ENCODE measurements around the gene NEK1.

The NEK1 gene

DNA sequence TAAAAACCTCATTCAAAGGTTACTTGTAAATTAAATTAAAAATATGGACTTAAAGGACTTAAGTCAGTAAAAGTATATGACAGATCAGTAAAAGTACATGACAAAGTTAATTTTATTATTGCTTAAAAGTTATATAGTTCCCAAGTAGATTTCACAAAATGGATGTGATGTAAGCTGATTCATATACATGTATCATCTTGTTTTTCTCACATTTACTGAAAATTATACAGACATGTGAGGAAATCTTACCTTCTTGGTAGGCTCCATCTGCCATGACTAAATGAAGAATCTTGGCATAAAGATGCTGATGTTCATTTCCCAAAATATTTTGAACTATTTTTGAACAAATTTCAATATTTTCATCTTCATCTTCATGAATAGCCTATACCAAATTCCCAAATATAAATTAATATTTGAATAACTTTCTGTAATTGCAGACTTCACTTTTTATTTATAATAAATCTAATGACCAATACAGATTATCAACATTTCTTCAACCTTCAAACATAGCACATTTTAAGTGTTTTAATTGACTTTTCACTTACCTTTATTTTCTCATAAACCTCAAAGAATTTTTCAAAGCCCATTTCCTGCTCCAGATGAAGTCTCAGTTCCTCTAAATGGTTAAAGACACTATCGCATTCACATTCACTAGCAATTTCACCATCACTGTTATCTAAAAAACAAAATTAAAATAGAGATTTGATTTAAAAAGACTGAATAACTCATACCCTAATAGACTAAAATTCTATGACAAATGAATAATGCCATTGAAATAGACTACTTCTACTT, 212.2 kb downstream of the NEK1 start:
- H3K4me3 ChIP-seq (ENCODE audit: low read depth, low read length): no peak overlapping the region
- no peak for DNase-seq (ENCODE audit: low read depth)

DNA sequence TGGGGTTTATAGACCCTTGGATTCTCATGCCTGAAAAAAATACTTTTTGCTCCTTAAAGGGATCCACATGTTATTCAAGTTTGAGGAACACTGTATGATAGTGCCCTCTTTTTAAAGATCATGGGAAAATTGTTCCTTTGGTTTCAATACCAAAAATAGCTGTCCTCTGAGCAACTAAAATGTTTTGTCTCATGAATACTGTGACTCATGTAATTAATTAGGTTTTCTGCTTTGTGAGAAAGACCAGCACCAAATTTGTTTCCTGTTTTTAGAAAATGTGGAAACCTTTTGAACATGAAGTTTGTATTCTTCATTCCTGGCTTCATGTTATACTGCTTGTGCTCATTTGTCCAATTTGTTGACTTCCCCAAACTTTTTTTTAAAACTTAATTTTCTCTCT, 214.1 kb downstream of the NEK1 start:
- DNase-seq (ENCODE audit: low read depth): peak; percentile 63
- H3K4me3 ChIP-seq (ENCODE audit: low read depth, low read length): no peak overlapping the region

DNA sequence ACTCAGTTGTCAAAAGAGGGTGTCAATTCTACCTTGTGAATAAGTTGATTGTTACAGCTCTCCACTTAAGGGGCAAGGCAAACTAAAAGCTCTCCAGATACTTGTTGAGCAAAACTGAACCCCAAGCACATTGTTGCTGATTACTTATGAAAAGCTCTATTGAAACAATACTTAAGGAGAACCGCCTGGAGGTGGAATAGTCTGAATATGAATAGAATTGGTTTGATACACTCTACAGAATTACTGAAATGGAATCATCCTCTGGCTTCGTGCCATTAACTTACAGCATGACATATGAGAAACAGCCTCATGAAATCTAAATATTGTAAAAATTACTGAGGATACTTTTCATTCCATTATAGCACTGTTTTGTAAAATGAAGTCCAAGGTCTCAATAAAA, 214.6 kb downstream of the NEK1 start:
- DNase-seq (ENCODE audit: low read depth): peak; percentile 55
- no peak overlapping the region for H3K4me3 ChIP-seq (ENCODE audit: low read depth, low read length)

DNA sequence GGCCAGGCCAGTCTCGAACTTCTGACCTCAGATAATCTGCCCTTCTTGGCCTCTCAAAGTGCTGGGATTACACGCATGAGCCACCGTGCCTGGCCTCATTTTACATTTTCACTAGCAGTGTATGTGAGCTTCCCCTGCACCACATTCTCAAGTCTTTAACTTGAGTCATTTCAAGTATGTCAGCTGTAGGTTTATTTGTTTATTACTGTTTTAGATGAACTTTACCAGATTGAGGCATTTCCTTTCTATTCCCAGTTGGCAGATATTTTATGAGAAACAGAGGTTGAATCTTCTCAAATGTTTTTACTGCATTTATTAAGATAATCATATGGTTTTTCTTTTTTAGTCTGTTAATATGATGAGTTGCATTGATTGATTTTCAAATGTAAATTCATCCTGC, 227.0 kb downstream of the NEK1 start:
- H3K4me3 ChIP-seq (ENCODE audit: low read depth, low read length): no peak overlapping the region
- peak; percentile 49 for DNase-seq (ENCODE audit: low read depth)

DNA sequence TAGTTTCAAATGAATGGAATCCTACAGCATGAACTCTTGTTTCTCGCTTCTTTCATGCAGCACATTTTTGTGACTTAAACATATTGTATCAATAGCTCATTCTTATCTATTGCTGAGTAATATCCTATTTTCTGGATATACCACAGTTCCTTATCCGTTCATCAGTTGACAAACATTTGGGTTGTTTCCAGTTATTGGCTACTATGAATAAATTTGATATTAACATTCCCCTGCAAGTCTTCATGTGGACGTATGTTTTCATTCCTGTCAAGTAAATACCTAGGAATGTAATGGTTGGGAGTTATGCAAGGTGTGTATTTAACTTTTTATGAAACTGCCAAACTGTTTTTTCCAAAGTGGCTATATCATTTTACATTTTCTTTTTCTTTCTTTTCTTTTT, 227.6 kb downstream of the NEK1 start:
- no peak for DNase-seq (ENCODE audit: low read depth)

DNA sequence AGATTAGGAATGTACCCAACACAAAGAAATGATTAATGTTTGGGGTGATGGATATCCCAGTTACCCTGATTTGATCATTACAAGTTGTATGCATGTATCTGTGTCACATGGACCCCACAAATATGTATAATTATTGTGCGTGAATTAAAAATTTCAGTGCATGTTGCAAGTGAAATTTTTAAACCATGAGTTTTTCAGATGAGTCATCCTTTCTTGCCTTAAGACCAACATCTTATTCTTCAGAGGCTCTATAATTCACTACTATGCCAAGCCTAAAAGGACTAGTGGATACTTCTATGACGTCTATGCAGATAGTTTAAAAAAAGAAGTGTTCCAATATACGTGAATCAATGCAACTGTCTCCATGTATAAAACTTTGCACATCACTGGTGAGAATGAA, 228.7 kb downstream of the NEK1 start:
- H3K4me3 ChIP-seq (ENCODE audit: low read depth, low read length): no peak overlapping the region
- DNase-seq (ENCODE audit: low read depth): peak; percentile 92

More for the DNA sequence above, 227.6 kb downstream of the NEK1 start:
- H3K4me3 ChIP-seq (ENCODE audit: low read depth, low read length): no peak overlapping the region

DNA sequence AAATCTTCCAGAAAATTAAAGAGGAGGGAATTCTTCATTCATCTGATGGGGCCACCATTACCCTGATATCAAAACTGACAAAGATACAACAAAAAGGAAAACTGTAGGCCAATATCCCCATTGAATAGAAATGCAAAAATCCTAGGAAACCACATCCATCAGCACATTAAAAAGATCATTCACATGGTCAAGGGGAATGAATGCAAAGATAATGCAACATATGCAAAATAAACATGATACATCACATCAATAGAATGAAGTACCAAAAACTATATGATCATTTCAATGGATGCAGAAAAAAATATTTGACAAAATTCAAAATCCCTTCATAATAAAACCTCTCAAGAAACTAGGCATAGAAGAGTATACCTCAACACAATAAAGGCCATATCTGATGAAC, 232.7 kb downstream of the NEK1 start:
- DNase-seq (ENCODE audit: low read depth): no peak
- H3K4me3 ChIP-seq (ENCODE audit: low read depth, low read length): no peak overlapping the region

DNA sequence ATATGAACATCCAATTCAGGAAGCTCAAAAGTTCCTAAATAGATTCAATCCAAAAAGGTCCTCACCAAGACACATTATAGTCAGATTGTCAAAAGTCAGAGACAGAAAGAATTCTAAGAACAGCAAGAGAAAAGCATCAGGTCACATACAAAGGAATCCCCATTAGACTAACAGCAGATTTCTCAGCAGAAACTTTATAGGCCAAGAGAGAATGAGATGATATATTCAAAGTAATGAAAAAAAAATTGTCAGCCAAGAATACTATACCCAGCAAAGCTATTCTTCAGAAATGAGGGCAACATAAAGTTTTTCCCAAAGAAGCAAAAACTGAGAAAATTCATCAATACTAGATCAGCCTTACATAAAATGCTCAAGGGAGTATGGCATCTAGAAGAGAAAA, 235.0 kb downstream of the NEK1 start:
- no peak overlapping the region for H3K4me3 ChIP-seq (ENCODE audit: low read depth, low read length)
- no peak for DNase-seq (ENCODE audit: low read depth)

DNA sequence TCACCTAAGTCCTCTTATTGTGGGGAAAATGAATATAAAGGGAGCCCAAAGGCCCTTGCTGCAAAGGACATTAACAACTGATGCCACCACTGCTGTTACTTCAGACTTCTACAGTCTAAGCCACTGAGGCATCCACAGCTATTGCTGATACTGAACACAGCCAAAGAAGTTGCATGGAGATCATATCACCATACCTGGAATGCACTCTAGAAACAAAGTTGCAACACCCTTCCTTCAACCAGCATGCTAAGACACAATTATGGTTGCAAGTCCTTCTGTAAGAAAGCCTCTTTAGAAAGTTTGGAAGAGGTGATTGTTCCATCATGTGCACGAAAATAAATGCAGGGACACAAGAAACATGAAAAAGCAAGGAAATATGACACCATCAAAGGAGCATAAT, 236.0 kb downstream of the NEK1 start:
- DNase-seq (ENCODE audit: low read depth): no peak
- H3K4me3 ChIP-seq (ENCODE audit: low read depth, low read length): no peak overlapping the region

DNA sequence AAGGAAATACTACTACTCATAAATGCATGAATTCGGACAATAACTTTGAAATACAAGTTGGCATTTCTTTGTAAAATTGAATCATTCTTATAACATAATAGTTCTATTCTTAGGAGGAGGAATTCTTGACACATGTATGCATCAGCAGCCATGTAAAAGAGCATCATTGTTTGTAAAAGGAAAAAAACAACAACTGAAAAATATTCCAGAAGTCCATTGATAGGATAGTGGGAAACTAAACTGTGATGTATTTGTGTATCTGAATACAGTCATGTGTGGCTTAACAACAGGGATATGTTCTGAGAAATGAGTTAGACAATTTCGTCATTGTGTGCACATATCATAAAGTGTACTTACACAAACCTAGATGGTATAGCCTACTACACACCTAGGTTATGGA, 239.6 kb downstream of the NEK1 start:
- no peak for DNase-seq (ENCODE audit: low read depth)
- H3K4me3 ChIP-seq (ENCODE audit: low read depth, low read length): no peak overlapping the region

DNA sequence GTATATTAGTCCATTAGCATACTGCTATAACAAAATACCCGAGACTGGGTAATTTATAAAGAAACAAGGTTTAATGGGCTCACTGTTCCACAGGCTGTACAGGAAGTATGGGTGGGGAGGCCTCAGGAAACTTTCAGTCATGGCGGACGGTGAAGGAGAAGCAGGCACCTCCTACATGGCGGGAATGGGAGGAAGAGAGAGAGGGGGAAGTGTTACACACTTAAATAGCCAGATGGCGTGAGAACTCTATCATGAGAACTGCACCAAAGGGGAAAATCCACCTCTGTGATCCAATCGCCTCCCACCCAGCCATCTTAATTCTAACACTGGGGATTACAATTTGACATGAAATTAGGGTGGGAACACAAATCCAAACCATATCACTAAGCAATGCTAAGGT, 242.7 kb downstream of the NEK1 start:
- no peak for DNase-seq (ENCODE audit: low read depth)

DNA sequence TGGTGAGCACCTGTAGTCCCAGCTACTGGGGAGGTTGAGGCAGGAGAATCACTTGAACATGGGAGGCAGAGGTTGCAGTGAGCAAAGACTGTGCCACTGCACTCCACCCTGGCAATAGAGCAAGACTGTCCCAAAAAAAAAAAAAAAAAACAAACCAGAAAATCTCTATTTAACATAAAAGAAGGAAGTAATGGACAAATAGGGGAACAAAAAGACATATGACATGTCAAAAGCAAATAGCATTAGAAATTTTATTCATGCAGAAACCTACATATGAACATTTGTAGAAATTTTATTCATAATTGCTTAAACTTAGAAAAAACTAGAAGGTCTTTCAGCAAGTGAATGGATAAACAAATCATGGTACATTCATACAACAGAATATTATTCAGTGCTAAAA, 244.6 kb downstream of the NEK1 start:
- no peak overlapping the region for H3K4me3 ChIP-seq (ENCODE audit: low read depth, low read length)
- no peak for DNase-seq (ENCODE audit: low read depth)

More for the DNA sequence above, 242.7 kb downstream of the NEK1 start:
- H3K4me3 ChIP-seq (ENCODE audit: low read depth, low read length): no peak overlapping the region

DNA sequence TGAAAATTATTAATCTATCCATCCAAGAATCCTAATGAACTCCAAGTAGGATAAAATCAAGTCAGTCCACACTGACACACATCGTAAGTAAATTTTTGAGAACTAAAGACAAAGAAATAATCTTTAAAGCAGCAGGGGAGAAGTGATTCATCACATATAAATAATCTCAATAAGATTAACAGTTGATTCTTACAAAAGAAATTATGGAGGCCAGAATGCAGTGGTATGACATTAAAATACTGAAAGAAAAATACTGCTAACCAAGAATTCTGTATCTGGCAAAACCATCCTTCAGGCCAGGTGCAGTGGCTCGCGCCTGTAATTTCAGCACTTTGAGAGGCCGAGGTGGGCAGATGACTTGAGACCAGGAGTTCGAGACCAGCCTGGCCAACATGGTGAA, 245.6 kb downstream of the NEK1 start:
- DNase-seq (ENCODE audit: low read depth): no peak

DNA sequence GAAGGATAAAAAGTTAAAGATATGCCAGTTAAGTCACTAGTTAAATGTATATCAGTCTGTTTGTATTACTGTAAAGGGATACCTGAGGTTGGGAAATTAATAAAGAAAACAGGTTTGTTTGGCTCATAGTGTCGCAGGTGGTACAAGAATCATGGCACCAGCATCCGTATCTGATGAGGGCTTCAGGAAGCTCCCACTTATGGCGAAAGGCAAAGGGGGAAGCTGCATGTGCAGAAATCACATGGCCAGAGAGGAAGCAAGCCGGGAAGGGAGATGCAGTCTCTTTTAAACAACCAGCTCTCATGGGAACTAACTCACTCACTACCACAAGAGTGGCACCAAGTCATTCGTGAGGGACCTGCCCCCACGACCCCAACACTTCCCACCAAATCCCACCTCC, 249.8 kb downstream of the NEK1 start:
- no peak overlapping the region for H3K4me3 ChIP-seq (ENCODE audit: low read depth, low read length)
- no peak for DNase-seq (ENCODE audit: low read depth)

More for the DNA sequence above, 245.6 kb downstream of the NEK1 start:
- H3K4me3 ChIP-seq (ENCODE audit: low read depth, low read length): no peak overlapping the region

DNA sequence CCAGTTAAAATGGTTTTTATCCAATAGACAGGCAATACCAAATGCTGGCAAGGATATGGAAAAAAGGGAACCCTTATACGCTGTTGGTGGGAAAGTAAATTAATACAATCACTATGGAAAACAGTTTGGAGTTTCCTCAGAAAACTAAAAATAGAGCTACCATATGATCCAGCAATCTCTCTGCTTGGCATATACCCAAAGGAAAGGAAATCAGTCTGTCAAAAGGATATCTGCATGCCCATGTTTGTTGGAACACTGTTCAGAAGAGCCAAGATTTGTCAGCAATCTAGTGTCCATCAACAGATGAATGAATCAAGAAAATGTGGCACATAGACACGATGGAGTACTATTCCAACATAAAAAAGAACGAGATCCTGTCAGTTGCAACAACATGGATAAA, 250.6 kb downstream of the NEK1 start:
- DNase-seq (ENCODE audit: low read depth): no peak

DNA sequence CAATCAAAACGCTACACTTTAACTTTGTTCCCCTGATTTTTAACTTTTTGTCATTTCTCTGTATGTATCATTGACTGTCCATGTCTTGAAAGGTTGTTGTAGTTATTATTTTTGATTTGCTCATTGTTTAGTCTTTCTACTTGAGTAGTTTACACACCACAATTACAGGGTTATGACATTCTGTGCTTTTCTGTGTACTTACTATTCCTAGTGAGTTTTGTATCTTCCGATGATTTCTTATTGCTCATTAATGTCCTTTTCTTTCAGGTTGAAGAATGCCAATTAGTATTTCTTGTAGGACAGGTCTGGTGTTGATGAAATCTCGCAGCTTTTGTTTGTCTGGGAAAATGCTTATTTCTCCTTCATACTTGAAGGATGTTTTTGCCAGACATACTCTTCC, 252.4 kb downstream of the NEK1 start:
- DNase-seq (ENCODE audit: low read depth): no peak
- no peak overlapping the region for H3K4me3 ChIP-seq (ENCODE audit: low read depth, low read length)

More for the DNA sequence above, 250.6 kb downstream of the NEK1 start:
- no peak overlapping the region for H3K4me3 ChIP-seq (ENCODE audit: low read depth, low read length)

DNA sequence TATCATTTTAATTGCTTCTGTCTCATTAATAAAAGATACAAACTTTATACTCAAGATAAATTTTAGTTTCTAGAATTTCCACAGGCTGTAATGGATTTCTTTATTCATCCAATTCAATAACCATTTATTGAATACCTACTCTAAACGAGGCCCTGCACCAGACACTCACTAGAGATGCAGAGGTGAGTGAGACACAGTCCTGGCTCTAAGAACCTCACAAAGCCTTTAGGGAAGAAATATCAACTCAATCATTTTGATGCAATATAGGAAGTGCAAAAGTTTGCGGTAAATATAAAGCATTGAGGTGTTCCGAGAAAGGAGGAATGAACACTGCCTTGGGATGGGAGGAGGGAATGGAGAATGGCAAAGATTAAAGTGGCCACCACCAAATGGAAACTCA, 260.0 kb downstream of the NEK1 start:
- DNase-seq (ENCODE audit: low read depth): no peak

DNA sequence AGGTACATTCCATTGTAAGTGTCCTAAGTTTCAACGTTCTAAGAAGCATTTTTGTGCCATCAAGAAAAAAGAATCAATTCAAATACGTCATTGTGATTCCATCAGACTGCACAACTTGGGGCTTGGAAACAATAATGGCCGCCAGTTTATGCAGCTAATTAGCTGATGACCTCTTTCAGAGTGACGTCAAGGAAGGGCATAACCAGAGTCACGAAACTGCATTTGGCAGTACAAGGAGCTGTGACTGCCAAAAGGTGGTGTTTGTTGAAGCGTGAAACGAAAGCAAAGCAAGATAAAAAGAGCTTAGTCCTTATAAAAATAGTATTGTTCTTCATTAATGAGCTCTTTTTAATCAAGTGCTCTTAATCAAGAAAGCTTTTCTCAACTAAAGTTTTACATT, 260.5 kb downstream of the NEK1 start:
- no peak overlapping the region for H3K4me3 ChIP-seq (ENCODE audit: low read depth, low read length)
- no peak for DNase-seq (ENCODE audit: low read depth)

More for the DNA sequence above, 260.0 kb downstream of the NEK1 start:
- H3K4me3 ChIP-seq (ENCODE audit: low read depth, low read length): no peak overlapping the region

DNA sequence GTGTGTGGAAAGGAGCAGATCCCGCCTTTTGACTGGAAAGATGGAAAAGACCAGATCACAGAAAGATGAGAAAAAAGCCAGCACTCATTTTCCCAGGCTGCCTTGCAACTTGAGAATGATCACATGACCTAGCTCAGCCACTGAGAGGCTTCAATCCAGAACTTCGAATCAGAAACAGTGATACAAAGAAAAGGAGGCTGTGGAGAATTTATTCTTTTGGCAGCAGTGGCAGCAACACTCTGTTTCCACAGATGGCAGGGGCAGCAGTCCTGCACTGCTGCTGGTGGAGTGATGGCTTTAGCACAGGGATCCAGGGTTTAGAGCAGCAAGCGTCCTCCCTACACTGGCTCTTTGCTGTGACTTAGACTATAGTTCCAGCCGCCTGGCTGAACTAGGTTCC, 263.8 kb downstream of the NEK1 start:
- no peak for DNase-seq (ENCODE audit: low read depth)
- H3K4me3 ChIP-seq (ENCODE audit: low read depth, low read length): no peak overlapping the region

DNA sequence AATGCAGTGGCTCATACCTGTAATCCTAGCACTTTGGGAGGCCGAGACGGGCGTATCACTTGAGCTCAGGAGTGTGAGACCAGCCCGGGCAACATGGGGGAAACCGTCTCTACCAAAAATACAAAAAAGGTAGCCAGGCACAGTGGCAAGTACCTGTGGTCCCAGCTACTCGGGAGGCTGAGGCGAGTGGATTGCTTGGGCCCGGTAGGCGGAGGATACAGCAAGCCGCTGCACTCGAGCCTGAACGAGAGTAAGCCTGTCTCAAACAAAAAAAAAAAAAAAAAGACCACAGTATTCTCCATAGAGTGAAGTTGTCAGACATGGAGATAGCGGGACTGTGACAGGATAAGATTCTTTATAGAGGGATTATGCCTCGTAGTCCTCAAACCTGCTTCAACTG, 265.5 kb downstream of the NEK1 start:
- DNase-seq (ENCODE audit: low read depth): no peak
- no peak overlapping the region for H3K4me3 ChIP-seq (ENCODE audit: low read depth, low read length)

DNA sequence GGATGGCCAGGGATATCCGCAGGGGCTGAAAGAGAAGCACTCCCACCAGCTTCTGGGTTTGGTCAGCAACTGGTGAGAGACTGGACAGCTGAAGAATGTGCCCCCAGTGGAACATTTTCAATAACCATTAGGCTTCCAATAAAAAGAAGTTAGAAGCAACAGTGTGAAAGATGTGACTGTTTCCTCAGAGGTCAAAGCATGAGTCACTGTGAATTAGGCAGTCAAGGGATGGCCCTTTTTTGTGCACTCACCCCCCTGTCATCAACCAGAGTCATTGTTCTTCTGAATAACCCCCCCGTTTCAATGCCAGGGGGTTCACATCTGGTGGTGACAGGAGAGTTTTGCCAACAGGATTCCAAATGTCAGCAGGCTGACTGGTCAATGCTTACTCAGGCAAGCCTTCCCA, 267.1 kb downstream of the NEK1 start:
- DNase-seq (ENCODE audit: low read depth): peak; percentile 81

More for the DNA sequence above, 267.1 kb downstream of the NEK1 start:
- H3K4me3 ChIP-seq (ENCODE audit: low read depth, low read length): no peak overlapping the region
